H1 (cell line): ENCODE data around the gene NOVA1. TPM values are rescaled to one million over a fixed set of nuclear protein-coding genes. Genes with fewer than 3 reads are reported as not detected.

Source experiments
- CTCF ChIA-PET: fragments of 300-600 bp; sonication (Branson Sonifier 250); formaldehyde crosslinking; loops from one replicate; lab custom pipeline; 2021; ENCODE audit not compliant: partially characterized antibody; lab: Charles Lee
- POLR2A ChIA-PET: fragments of 300-600 bp; sonication (Branson Sonifier 250); formaldehyde crosslinking; loops from one replicate; lab custom pipeline; 2021; ENCODE audit warnings: inconsistent platforms; ENCODE audit not compliant: partially characterized antibody; lab: Charles Lee
- DNase-seq, 2 experiments: peaks; one replicate each; pipeline versions ENCODE4 v3.0.0 to v3.0.0-alpha.2; 2010 to 2022; ENCODE audit warnings: low spot score in 2 of 2, low read depth in 1 of 2, mixed read lengths in 1 of 2
- FAIRE-seq: peaks from 2 replicates; lab custom pipeline; 2011; peaks lifted over from hg19 to GRCh38; lab: Jason Lieb, UNC
- H2AFZ ChIP-seq: 2 replicates; pipeline ENCODE4 v1.8.1; 2012; ENCODE audit warnings: low read length, inconsistent platforms
- H2AK5ac ChIP-seq: 2 replicates; pipeline ENCODE4 v1.6.1; 2013; ENCODE audit warnings: low read depth, low read length
- H2BK120ac ChIP-seq: replicated peaks from 2 replicates; pipeline ENCODE3; 2013; ENCODE audit warnings: low read depth, low read length, inconsistent platforms
- H2BK12ac ChIP-seq: 2 replicates; pipeline ENCODE4 v1.6.1; 2013; ENCODE audit warnings: low read depth, low read length
- H2BK15ac ChIP-seq: 2 replicates; pipeline ENCODE4 v1.6.1; 2013; ENCODE audit warnings: low read length
- H2BK20ac ChIP-seq: 2 replicates; pipeline ENCODE4 v1.6.1; 2013; ENCODE audit warnings: low read length
- H2BK5ac ChIP-seq: 2 replicates; pipeline ENCODE4 v1.6.1; 2013; ENCODE audit warnings: low read depth, low read length
- H3K14ac ChIP-seq: 2 replicates; pipeline ENCODE4 v1.6.1; 2013; ENCODE audit warnings: inconsistent platforms; ENCODE audit not compliant: insufficient read length
- H3K18ac ChIP-seq: 2 replicates; pipeline ENCODE4 v1.6.1; 2013; ENCODE audit warnings: low read length; ENCODE audit errors: extremely low read depth
- H3K23ac ChIP-seq: 2 replicates; pipeline ENCODE4 v1.6.1; 2013; ENCODE audit warnings: inconsistent platforms; ENCODE audit not compliant: insufficient read length
- H3K23me2 ChIP-seq: 2 replicates; pipeline ENCODE4 v1.6.1; 2013; ENCODE audit warnings: low read depth, low read length
- H3K27ac ChIP-seq: 2 replicates; pipeline ENCODE4 v1.6.1; 2011; ENCODE audit warnings: low read depth, low read length, inconsistent platforms
- H3K27me3 ChIP-seq, 4 experiments: replicated peaks in 1 of 4; 1 replicate in 1 of 4; 2 replicates in 3 of 4; pipeline versions ENCODE4 v1.6.1 to v1.8.1; 2011 to 2013; ENCODE audit warnings: low read length in 3 of 4, mild to moderate bottlenecking in 3 of 4, inconsistent platforms in 2 of 4, mixed read lengths in 2 of 4, moderate library complexity in 1 of 4; ENCODE audit not compliant: control insufficient read depth in 3 of 4, insufficient read depth in 3 of 4; ENCODE audit errors: extremely low read depth in 1 of 4
- H3K36me3 ChIP-seq, 4 experiments: 2 replicates each; pipeline versions ENCODE4 v1.6.1 to v1.8.1; 2011 to 2013; ENCODE audit warnings: mild to moderate bottlenecking in 4 of 4, low read length in 3 of 4, moderate library complexity in 2 of 4, control low read depth in 1 of 4, inconsistent platforms in 1 of 4; ENCODE audit not compliant: insufficient read depth in 4 of 4, control insufficient read depth in 2 of 4
- H3K4ac ChIP-seq: replicated peaks from 2 replicates; pipeline ENCODE3; 2013; ENCODE audit warnings: low read length, low read depth, mixed read lengths, inconsistent platforms; ENCODE audit not compliant: insufficient read length
- H3K4me1 ChIP-seq, 4 experiments: replicated peaks in 1 of 4; 1 replicate in 1 of 4; 2 replicates in 3 of 4; pipeline versions ENCODE4 v1.6.1 to v1.8.1; 2011 to 2013; ENCODE audit warnings: low read length in 3 of 4, inconsistent platforms in 2 of 4, mixed read lengths in 1 of 4; ENCODE audit not compliant: insufficient read depth in 4 of 4, control insufficient read depth in 3 of 4
- H3K4me2 ChIP-seq, 2 experiments: 2 replicates each; pipeline versions ENCODE4 v1.6.1 to v1.8.1; 2011 to 2013; ENCODE audit warnings: low read depth in 2 of 2, low read length in 2 of 2, control low read depth in 1 of 2, inconsistent platforms in 1 of 2, mild to moderate bottlenecking in 1 of 2; ENCODE audit not compliant: insufficient read depth in 1 of 2
- H3K4me3 ChIP-seq, 4 experiments: fragments of 200-600, 300-600 bp in 1 of 4; sonication (generic), shearing (Covaris generic), sonication (Bioruptor Twin) in 1 of 4; 2 replicates each; pipeline versions ENCODE4 v1.5.1 to v1.8.1; 2011 to 2016; ENCODE audit warnings: low read length in 4 of 4, low read depth in 3 of 4, control low read depth in 2 of 4, inconsistent platforms in 2 of 4, mild to moderate bottlenecking in 2 of 4, mixed read lengths in 1 of 4, moderate library complexity in 1 of 4; ENCODE audit not compliant: insufficient read depth in 2 of 4; ENCODE audit errors: extremely low read depth in 1 of 4
- H3K56ac ChIP-seq: replicated peaks from 2 replicates; pipeline ENCODE3; 2013; ENCODE audit warnings: low read depth, mild to moderate bottlenecking, mixed read lengths, low read length, inconsistent platforms; ENCODE audit not compliant: insufficient read length
- H3K79me1 ChIP-seq: 2 replicates; pipeline ENCODE4 v1.6.1; 2013; ENCODE audit warnings: low read depth, low read length, control low read depth
- H3K79me2 ChIP-seq, 2 experiments: 2 replicates each; pipeline versions ENCODE4 v1.6.1 to v1.8.1; 2012 to 2013; ENCODE audit warnings: low read length in 2 of 2, mild to moderate bottlenecking in 2 of 2, inconsistent platforms in 1 of 2; ENCODE audit not compliant: insufficient read depth in 2 of 2, control insufficient read depth in 1 of 2
- H3K9ac ChIP-seq, 4 experiments: replicated peaks in 1 of 4; 1 replicate in 1 of 4; 2 replicates in 3 of 4; pipeline versions ENCODE4 v1.6.1 to v1.8.1; 2011 to 2013; ENCODE audit warnings: low read depth in 3 of 4, low read length in 3 of 4, control low read depth in 2 of 4, mild to moderate bottlenecking in 2 of 4, moderate library complexity in 2 of 4, inconsistent platforms in 1 of 4; ENCODE audit errors: extremely low read depth in 1 of 4
- H3K9me3 ChIP-seq, 2 experiments: 2 replicates each; pipeline versions ENCODE4 v1.6.1 to v1.8.1; 2012 to 2013; ENCODE audit warnings: mild to moderate bottlenecking in 2 of 2, moderate library complexity in 2 of 2, control low read depth in 1 of 2, inconsistent platforms in 1 of 2, low read depth in 1 of 2, low read length in 1 of 2, mixed read lengths in 1 of 2; ENCODE audit not compliant: insufficient read depth in 2 of 2
- H4K20me1 ChIP-seq, 2 experiments: replicated peaks in 1 of 2; 2 replicates each; pipeline versions ENCODE3 to v1.8.1; 2011 to 2013; ENCODE audit warnings: inconsistent platforms in 2 of 2, low read length in 2 of 2, mild to moderate bottlenecking in 1 of 2; ENCODE audit not compliant: insufficient read depth in 2 of 2, control insufficient read depth in 1 of 2
- H4K5ac ChIP-seq: 2 replicates; pipeline ENCODE4 v1.6.1; 2013; ENCODE audit warnings: low read length, low read depth, mixed read lengths, inconsistent platforms; ENCODE audit not compliant: insufficient read length
- H4K8ac ChIP-seq: 2 replicates; pipeline ENCODE4 v1.8.0; 2013; ENCODE audit warnings: mild to moderate bottlenecking, moderate library complexity, low read length, inconsistent platforms; ENCODE audit not compliant: insufficient read depth; ENCODE audit errors: extremely low read depth
- H4K91ac ChIP-seq: replicated peaks from 2 replicates; pipeline ENCODE3; 2013; ENCODE audit warnings: low read length, mixed read lengths, inconsistent platforms; ENCODE audit not compliant: insufficient read length
- ASH2L ChIP-seq: fragments of 200-600, 300-600 bp; sonication (generic); IDR thresholded peaks from one replicate; pipeline ENCODE4 v1.7.1; 2017; ENCODE audit warnings: low read length
- BACH1 ChIP-seq: IDR thresholded peaks from 2 replicates; pipeline ENCODE4 v1.6.1; 2012; ENCODE audit warnings: low read length, improper control_type of control experiment
- CEBPB ChIP-seq: IDR thresholded peaks from 2 replicates; pipeline ENCODE4 v1.6.1; 2012; ENCODE audit warnings: low read depth, low read length
- CREB1 ChIP-seq: IDR thresholded peaks from 2 replicates; pipeline ENCODE4 v1.6.1; 2012; ENCODE audit warnings: inconsistent platforms
- HDAC2 ChIP-seq, 2 experiments: fragments of 300-600 bp in 1 of 2; sonication (generic) in 1 of 2; IDR thresholded peaks; 2 replicates each; pipeline ENCODE4 v1.6.1; 2011 to 2012; ENCODE audit warnings: low read depth in 2 of 2, low read length in 2 of 2, mild to moderate bottlenecking in 2 of 2, moderate library complexity in 2 of 2, borderline replicate concordance in 1 of 2, inconsistent platforms in 1 of 2
- JUND ChIP-seq: IDR thresholded peaks from 2 replicates; pipeline ENCODE4 v1.6.1; 2011; ENCODE audit warnings: mild to moderate bottlenecking, improper control_type of control experiment, low read length
- KDM4A ChIP-seq: IDR thresholded peaks from one replicate; pipeline ENCODE4 v1.7.1; 2012; ENCODE audit warnings: low read depth, mild to moderate bottlenecking, moderate library complexity, low read length, inconsistent platforms; ENCODE audit not compliant: severe bottlenecking
- NRF1 ChIP-seq: IDR thresholded peaks from 2 replicates; pipeline ENCODE4 v1.6.1; 2011; ENCODE audit warnings: mild to moderate bottlenecking, low read depth, low read length, improper control_type of control experiment
- RAD21 ChIP-seq, 2 experiments: IDR thresholded peaks in 1 of 2; conservative IDR thresholded peaks in 1 of 2; 2 replicates each; pipeline ENCODE4 v1.6.1; 2011; ENCODE audit warnings: low read depth in 2 of 2, low read length in 2 of 2, improper control_type of control experiment in 1 of 2, inconsistent platforms in 1 of 2, mild to moderate bottlenecking in 1 of 2, moderate library complexity in 1 of 2
- RBBP5 ChIP-seq: IDR thresholded peaks from 2 replicates; pipeline ENCODE4 v1.7.1; 2012; ENCODE audit warnings: low read depth, mild to moderate bottlenecking, inconsistent platforms, low read length, moderate library complexity, borderline replicate concordance
- SIRT6 ChIP-seq: IDR thresholded peaks from one replicate; pipeline ENCODE4 v1.7.1; 2012; ENCODE audit warnings: low read length, inconsistent platforms
- SP2 ChIP-seq: IDR thresholded peaks from 2 replicates; pipeline ENCODE4 v1.6.1; 2012; ENCODE audit warnings: mild to moderate bottlenecking, low read length, inconsistent platforms
- SRF ChIP-seq: IDR thresholded peaks from 2 replicates; pipeline ENCODE4 v1.6.1; 2011; ENCODE audit warnings: mild to moderate bottlenecking, low read depth, low read length, moderate library complexity
- TCF12 ChIP-seq: IDR thresholded peaks from 2 replicates; pipeline ENCODE4 v1.6.1; 2011; ENCODE audit warnings: low read depth, mild to moderate bottlenecking, low read length
- TEAD4 ChIP-seq: IDR thresholded peaks from 2 replicates; pipeline ENCODE4 v1.6.1; 2012; ENCODE audit warnings: low read depth, low read length, inconsistent platforms, mixed read lengths
- WGBS, 2 experiments: shearing (Covaris generic) in 1 of 2; methylation state at CpG; one replicate each; pipeline versions ENCODE4 v1.1.6 to v1.1.7; 2013 to 2015; ENCODE audit warnings: low lambda C conversion rate in 2 of 2, mixed read lengths in 2 of 2, inconsistent platforms in 1 of 2, low coverage in 1 of 2, missing lambda C conversion rate in 1 of 2; ENCODE audit not compliant: insufficient replicate concordance in 2 of 2, insufficient coverage in 1 of 2, insufficient read length in 1 of 2; ENCODE audit errors: extremely low coverage in 1 of 2, missing lambda C conversion rate in 1 of 2; 5-methylcytosine and 5-hydroxymethylcytosine counted together
- polyA plus RNA-seq, 7 experiments: library from polyadenylated mRNA; depleted of rRNA in 3 of 7; stranded (reverse) in 5 of 7; unstranded in 2 of 7; fragments of >200 nt in 5 of 7; fragments of 200-250 nt in 2 of 7; gene quantifications; 1 replicate in 5 of 7; 2 replicates in 1 of 7; 4 replicates in 1 of 7; pipeline versions ENCODE4 v1.2.1 to v1.2.3, GENCODE V29; 2011 to 2013; ENCODE audit warnings: missing spikeins in 2 of 7, mixed read lengths in 2 of 7
- total RNA-seq: library from RNA; stranded (reverse); fragmentation: NEBNext Ultra II Directional; extraction: Animal tissue kit (Norgen Biotek cat#: 25700); gene quantifications from 2 replicates; pipeline ENCODE4 v1.2.1, GENCODE V29; 2021
- TF ChIP-seq, protein P1 (sequence below): IDR thresholded peaks from 2 replicates; pipeline ENCODE4 v1.6.1; 2012; ENCODE audit warnings: inconsistent platforms

Gene NOVA1
- total and polyA plus RNA-seq, 2 of the 8 experiments (the other 6 are each of a cell fraction or from before 2014, with no cell fraction given): 6.8 to 12.7 TPM

DNA sequence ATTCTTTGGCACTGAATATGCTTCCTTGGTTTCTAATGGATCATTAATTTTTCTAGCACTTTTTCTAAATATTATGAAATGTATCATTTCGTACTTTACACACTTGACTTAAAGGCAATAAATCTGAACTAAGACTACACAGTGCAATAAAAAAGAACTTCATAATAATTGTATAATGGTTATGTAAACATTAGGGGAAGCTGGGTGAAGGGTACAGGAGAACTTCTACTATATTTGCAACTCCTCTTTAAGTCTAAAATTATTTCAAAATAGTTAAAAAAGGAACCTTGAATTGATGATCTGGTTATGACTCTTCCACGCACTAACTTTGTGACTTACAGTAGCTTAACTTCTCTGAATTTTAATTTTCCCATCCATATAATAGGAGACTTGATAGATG lies 5.1 kb upstream of the NOVA1 start:
- DNase-seq: no peak
- Histone ChIP-seq H3K14ac (no peak overlapping the region), H3K9me3 (no peaks in the 10 kb centered on the region), H2BK120ac (no peak overlapping the region), H3K23ac (no peak overlapping the region), H3K4me3 (no peak overlapping the region), H3K4me2 (no peak overlapping the region), H3K79me1 (no peaks in the 10 kb centered on the region), H3K79me2 (no peaks in the 10 kb centered on the region), H4K91ac (no peak overlapping the region), H2AFZ (no peak overlapping the region), H3K18ac (no peak overlapping the region), H3K27ac (no peak overlapping the region), H3K36me3 (no peaks in the 10 kb centered on the region), H2BK5ac (no peak overlapping the region), H3K4ac (no peak overlapping the region), H3K56ac (no peak overlapping the region), H2AK5ac (no peak overlapping the region), H3K27me3 (no peaks in the 10 kb centered on the region), H3K23me2 (peaks cover 4% of the 10 kb centered on the region; the same call in 1 of the 2 replicates), H4K20me1 (no peaks in the 10 kb centered on the region), H2BK15ac (no peak overlapping the region), H4K8ac (no peak overlapping the region), H4K5ac (no peak overlapping the region), H3K4me1 (no peaks in the 10 kb centered on the region), H2BK12ac (no peak overlapping the region), H3K9ac (no peak overlapping the region), H2BK20ac (no peak overlapping the region)
- ChIA-PET CTCF (no interaction called here), POLR2A (no interaction called here)
- no peak for FAIRE-seq
- WGBS, 2 experiments: 92% methylated on average over 2 of the region's 2 CpGs; no CpG with 5 or more reads in 1 of the 2 experiments
- TF ChIP-seq, protein P1, sequence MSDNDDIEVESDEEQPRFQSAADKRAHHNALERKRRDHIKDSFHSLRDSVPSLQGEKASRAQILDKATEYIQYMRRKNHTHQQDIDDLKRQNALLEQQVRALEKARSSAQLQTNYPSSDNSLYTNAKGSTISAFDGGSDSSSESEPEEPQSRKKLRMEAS: no peak
- TF ChIP-seq NRF1 (no peak), TCF12 (no peak), ASH2L (no peak), BACH1 (no peak), RBBP5 (no peak), KDM4A (no peak), SRF (no peak), JUND (no peak), CREB1 (no peak), CEBPB (no peak), SIRT6 (no peak), TEAD4 (no peak), RAD21 (IDR thresholded peaks at IDR 0.05 in 1 of 2, conservative IDR thresholded peaks at IDR 0.05 in 1 of 2; ENCODE audit: low read depth in 2 of 2, low read length in 2 of 2) (no peak), HDAC2 (IDR thresholded peaks at IDR 0.05; ENCODE audit: borderline replicate concordance in 1 of 2, low read depth in 2 of 2, low read length in 2 of 2) (no peak), SP2 (no peak)
